ENCODE results near the gene NRXN3. TPM values are rescaled to one million over a fixed set of nuclear protein-coding genes. Genes with fewer than 3 reads are reported as not detected.

NRXN3 gene
- total RNA-seq, 1 experiment from 2014 or later: not detected

DNA sequence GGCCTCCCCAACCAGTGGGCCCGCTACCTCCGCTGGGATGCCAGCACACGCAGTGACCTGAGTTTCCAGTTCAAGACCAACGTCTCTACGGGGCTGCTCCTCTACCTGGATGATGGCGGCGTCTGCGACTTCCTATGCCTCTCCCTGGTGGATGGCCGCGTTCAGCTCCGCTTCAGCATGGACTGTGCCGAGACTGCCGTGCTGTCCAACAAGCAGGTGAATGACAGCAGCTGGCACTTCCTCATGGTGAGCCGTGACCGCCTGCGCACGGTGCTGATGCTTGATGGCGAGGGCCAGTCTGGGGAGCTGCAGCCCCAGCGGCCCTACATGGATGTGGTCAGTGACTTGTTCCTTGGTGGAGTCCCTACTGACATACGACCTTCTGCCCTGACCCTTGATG is 73.0 kb downstream of the NRXN3 start:
- no peaks in the 10 kb centered on the region for H3K79me2 ChIP-seq (ENCODE audit: insufficient read depth, low read length)
- ChIA-PET POLR2A (no interaction called here), RAD21 (ENCODE audit: low non-redundant PET in 1 of 2, low total read pairs in 2 of 2, uncharacterized antibody in 2 of 2, unreplicated experiment in 2 of 2) (no interaction called here), CTCF (no interaction called here)
- H4K20me1 ChIP-seq (ENCODE audit: insufficient read depth): no peaks in the 10 kb centered on the region
- peaks cover 14% of the 10 kb centered on the region; the same call in 1 of the 2 replicates for H3K27me3 ChIP-seq (ENCODE audit: insufficient read depth, low read length)
- no peak overlapping the region for H2AFZ ChIP-seq (ENCODE audit: low read depth, low read length, poor library complexity, severe bottlenecking)
- TF ChIP-seq EZH2phosphoT487 (IDR thresholded peaks at IDR 0.05; ENCODE audit: borderline replicate concordance) (no peak), ZFX (IDR thresholded peaks at IDR 0.05) (no peak), FOSL1 (IDR thresholded peaks at IDR 0.05; ENCODE audit: low read depth) (no peak), RAD21 (IDR thresholded peaks at IDR 0.05; ENCODE audit: low read depth) (no peak), POLR2A (IDR thresholded peaks at IDR 0.05; ENCODE audit: borderline replicate concordance, extremely low read depth, insufficient read depth, insufficient read length) (no peak), EZH2 (IDR thresholded peaks at IDR 0.05) (no peak), SIN3A (IDR thresholded peaks at IDR 0.05; ENCODE audit: low read depth) (no peak), JUND (IDR thresholded peaks at IDR 0.05) (no peak), CBX3 (IDR thresholded peaks at IDR 0.05; ENCODE audit: low read depth) (no peak), YY1 (IDR thresholded peaks at IDR 0.05; ENCODE audit: extremely low read depth, insufficient replicate concordance, low read depth, low read length) (no peak), TCF7L2 (IDR thresholded peaks at IDR 0.05; ENCODE audit: borderline replicate concordance, extremely low read depth, insufficient read depth, insufficient read length) (no peak), CEBPB (IDR thresholded peaks at IDR 0.05; ENCODE audit: low read depth) (no peak), EGR1 (IDR thresholded peaks at IDR 0.05; ENCODE audit: low read depth) (no peak), ELF1 (IDR thresholded peaks at IDR 0.05; ENCODE audit: borderline replicate concordance, low read depth) (no peak), POLR2AphosphoS5 (IDR thresholded peaks at IDR 0.05; ENCODE audit: low read depth, low read length) (no peak)
- TF ChIP-seq, protein P1, sequence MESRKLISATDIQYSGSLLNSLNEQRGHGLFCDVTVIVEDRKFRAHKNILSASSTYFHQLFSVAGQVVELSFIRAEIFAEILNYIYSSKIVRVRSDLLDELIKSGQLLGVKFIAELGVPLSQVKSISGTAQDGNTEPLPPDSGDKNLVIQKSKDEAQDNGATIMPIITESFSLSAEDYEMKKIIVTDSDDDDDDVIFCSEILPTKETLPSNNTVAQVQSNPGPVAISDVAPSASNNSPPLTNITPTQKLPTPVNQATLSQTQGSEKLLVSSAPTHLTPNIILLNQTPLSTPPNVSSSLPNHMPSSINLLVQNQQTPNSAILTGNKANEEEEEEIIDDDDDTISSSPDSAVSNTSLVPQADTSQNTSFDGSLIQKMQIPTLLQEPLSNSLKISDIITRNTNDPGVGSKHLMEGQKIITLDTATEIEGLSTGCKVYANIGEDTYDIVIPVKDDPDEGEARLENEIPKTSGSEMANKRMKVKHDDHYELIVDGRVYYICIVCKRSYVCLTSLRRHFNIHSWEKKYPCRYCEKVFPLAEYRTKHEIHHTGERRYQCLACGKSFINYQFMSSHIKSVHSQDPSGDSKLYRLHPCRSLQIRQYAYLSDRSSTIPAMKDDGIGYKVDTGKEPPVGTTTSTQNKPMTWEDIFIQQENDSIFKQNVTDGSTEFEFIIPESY (IDR thresholded peaks at IDR 0.05; ENCODE audit: extremely low read depth, insufficient replicate concordance, low read length): no peak
- TF ChIP-seq, protein P2, sequence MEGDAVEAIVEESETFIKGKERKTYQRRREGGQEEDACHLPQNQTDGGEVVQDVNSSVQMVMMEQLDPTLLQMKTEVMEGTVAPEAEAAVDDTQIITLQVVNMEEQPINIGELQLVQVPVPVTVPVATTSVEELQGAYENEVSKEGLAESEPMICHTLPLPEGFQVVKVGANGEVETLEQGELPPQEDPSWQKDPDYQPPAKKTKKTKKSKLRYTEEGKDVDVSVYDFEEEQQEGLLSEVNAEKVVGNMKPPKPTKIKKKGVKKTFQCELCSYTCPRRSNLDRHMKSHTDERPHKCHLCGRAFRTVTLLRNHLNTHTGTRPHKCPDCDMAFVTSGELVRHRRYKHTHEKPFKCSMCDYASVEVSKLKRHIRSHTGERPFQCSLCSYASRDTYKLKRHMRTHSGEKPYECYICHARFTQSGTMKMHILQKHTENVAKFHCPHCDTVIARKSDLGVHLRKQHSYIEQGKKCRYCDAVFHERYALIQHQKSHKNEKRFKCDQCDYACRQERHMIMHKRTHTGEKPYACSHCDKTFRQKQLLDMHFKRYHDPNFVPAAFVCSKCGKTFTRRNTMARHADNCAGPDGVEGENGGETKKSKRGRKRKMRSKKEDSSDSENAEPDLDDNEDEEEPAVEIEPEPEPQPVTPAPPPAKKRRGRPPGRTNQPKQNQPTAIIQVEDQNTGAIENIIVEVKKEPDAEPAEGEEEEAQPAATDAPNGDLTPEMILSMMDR (IDR thresholded peaks at IDR 0.05 in 2 of 3, conservative IDR thresholded peaks at IDR 0.05 in 1 of 3; ENCODE audit: borderline replicate concordance in 1 of 3, insufficient read depth in 1 of 3, low read depth in 2 of 3, low read length in 2 of 3): no peak
- TF ChIP-seq, protein P3, sequence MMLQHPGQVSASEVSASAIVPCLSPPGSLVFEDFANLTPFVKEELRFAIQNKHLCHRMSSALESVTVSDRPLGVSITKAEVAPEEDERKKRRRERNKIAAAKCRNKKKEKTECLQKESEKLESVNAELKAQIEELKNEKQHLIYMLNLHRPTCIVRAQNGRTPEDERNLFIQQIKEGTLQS (IDR thresholded peaks at IDR 0.05): no peak
- TF ChIP-seq, protein P4, sequence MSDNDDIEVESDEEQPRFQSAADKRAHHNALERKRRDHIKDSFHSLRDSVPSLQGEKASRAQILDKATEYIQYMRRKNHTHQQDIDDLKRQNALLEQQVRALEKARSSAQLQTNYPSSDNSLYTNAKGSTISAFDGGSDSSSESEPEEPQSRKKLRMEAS (IDR thresholded peaks at IDR 0.05): no peak
- TF ChIP-seq, protein P5, sequence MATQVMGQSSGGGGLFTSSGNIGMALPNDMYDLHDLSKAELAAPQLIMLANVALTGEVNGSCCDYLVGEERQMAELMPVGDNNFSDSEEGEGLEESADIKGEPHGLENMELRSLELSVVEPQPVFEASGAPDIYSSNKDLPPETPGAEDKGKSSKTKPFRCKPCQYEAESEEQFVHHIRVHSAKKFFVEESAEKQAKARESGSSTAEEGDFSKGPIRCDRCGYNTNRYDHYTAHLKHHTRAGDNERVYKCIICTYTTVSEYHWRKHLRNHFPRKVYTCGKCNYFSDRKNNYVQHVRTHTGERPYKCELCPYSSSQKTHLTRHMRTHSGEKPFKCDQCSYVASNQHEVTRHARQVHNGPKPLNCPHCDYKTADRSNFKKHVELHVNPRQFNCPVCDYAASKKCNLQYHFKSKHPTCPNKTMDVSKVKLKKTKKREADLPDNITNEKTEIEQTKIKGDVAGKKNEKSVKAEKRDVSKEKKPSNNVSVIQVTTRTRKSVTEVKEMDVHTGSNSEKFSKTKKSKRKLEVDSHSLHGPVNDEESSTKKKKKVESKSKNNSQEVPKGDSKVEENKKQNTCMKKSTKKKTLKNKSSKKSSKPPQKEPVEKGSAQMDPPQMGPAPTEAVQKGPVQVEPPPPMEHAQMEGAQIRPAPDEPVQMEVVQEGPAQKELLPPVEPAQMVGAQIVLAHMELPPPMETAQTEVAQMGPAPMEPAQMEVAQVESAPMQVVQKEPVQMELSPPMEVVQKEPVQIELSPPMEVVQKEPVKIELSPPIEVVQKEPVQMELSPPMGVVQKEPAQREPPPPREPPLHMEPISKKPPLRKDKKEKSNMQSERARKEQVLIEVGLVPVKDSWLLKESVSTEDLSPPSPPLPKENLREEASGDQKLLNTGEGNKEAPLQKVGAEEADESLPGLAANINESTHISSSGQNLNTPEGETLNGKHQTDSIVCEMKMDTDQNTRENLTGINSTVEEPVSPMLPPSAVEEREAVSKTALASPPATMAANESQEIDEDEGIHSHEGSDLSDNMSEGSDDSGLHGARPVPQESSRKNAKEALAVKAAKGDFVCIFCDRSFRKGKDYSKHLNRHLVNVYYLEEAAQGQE (IDR thresholded peaks at IDR 0.05; ENCODE audit: low read depth): no peak
- no peak for DNase-seq (ENCODE audit: low read depth, low spot score)
- BruUV-seq (replicated peaks): no TSS peak
- no peaks in the 10 kb centered on the region for H3K9me3 ChIP-seq (ENCODE audit: control insufficient read depth in 1 of 2, insufficient read depth in 1 of 2, low read depth in 1 of 2, low read length in 2 of 2)
- no peaks in the 10 kb centered on the region for H3K36me3 ChIP-seq (ENCODE audit: control insufficient read depth in 1 of 2, insufficient read depth in 2 of 2, low read length in 2 of 2)
- H3K4me1 ChIP-seq (ENCODE audit: control insufficient read depth in 1 of 2, insufficient read depth in 2 of 2, low read length in 2 of 2): no peaks in the 10 kb centered on the region
- H3K27ac ChIP-seq (ENCODE audit: low read depth, low read length): no peak overlapping the region
- no peak overlapping the region for H3K4me3 ChIP-seq (replicated peaks in 1 of 2; ENCODE audit: low read depth in 1 of 2, low read length in 2 of 2)
- no peak for ATAC-seq
- intact Hi-C loops (cut with micrococcal nuclease): no loop called here
- no peaks in the 10 kb centered on the region for H3K9me2 ChIP-seq (ENCODE audit: insufficient read depth)
- H3K9ac ChIP-seq (ENCODE audit: low read length): no peak overlapping the region
- H3K4me2 ChIP-seq (ENCODE audit: low read length): no peak overlapping the region

Data from HCT116 (cell line).